Measurements from ENCODE around the gene HSPA8.
A peak's percentile ranks its signal among the peaks of the same experiment; 100 is the strongest.

Gene HSPA8

GRCh38 chr11:123047947-123048293 is 14.0 kb downstream of the HSPA8 start:
- H3K4me2 ChIP-seq (ENCODE audit: insufficient read depth, low read length, poor library complexity, severe bottlenecking): no peak overlapping the region
- no peak overlapping the region for H3K4ac ChIP-seq (ENCODE audit: low read length)
- no peaks in the 10 kb centered on the region for H3K79me1 ChIP-seq (ENCODE audit: low read depth, low read length)
- H3K4me1 ChIP-seq (ENCODE audit: control insufficient read depth in 2 of 2, insufficient read depth in 1 of 2, low read depth in 1 of 2, low read length in 2 of 2): no peaks in the 10 kb centered on the region
- no peak overlapping the region for H2BK12ac ChIP-seq (ENCODE audit: low read length)
- H3K23ac ChIP-seq (ENCODE audit: low read depth, low read length, poor library complexity): no peak overlapping the region
- H2AK5ac ChIP-seq (ENCODE audit: low read depth, low read length): no peak overlapping the region
- no peak overlapping the region for H2BK5ac ChIP-seq (ENCODE audit: low read length)
- no peaks in the 10 kb centered on the region for H3K9me3 ChIP-seq (replicated peaks in 1 of 2; ENCODE audit: control insufficient read depth in 2 of 2, insufficient read depth in 1 of 2, low read depth in 1 of 2, low read length in 2 of 2)
- H3K4me3 ChIP-seq (ENCODE audit: low read length in 2 of 2): no peak overlapping the region
- H2BK120ac ChIP-seq (ENCODE audit: low read depth, low read length): no peak overlapping the region
- peaks cover 0 to 3% (median 0%) of the 10 kb centered on the region in 3 experiments for H3K27me3 ChIP-seq (ENCODE audit: control insufficient read depth in 3 of 3, insufficient read depth in 3 of 3, low read depth in 1 of 3, low read length in 3 of 3)
- no peak for DNase-seq (ENCODE audit: low spot score)
- no peak overlapping the region for H4K91ac ChIP-seq (ENCODE audit: low read depth, low read length, poor library complexity)
- WGBS, 2 donors (ENCODE audit: extremely low coverage in 2 of 2, insufficient read length in 2 of 2, insufficient replicate concordance in 1 of 2): no CpG with 5 or more reads among the region's 3 CpGs
- no peak overlapping the region for H4K8ac ChIP-seq (ENCODE audit: low read depth, low read length)
- no peak overlapping the region for H3K18ac ChIP-seq (ENCODE audit: low read length)
- no peak overlapping the region for H2AFZ ChIP-seq (ENCODE audit: low read length)
- no peak overlapping the region for H2BK15ac ChIP-seq (ENCODE audit: low read length)
- H3K27ac ChIP-seq (replicated peaks; ENCODE audit: low read length): no peak overlapping the region
- H3K36me3 ChIP-seq (replicated peaks in 1 of 2; ENCODE audit: control insufficient read depth in 2 of 2, insufficient read depth in 2 of 2, low read length in 2 of 2): no peaks in the 10 kb centered on the region
- no peak overlapping the region for H3K14ac ChIP-seq (ENCODE audit: low read length)
- no peak overlapping the region for H3K9ac ChIP-seq (ENCODE audit: low read depth, low read length, poor library complexity)

- Histone ChIP-seq H2AFZ (ENCODE audit: low read length) (no peak overlapping the region), H3K4me1 (ENCODE audit: control insufficient read depth in 2 of 2, insufficient read depth in 1 of 2, low read depth in 1 of 2, low read length in 2 of 2) (no peaks in the 10 kb centered on the region), H3K9me3 (replicated peaks in 1 of 2; ENCODE audit: control insufficient read depth in 2 of 2, insufficient read depth in 1 of 2, low read depth in 1 of 2, low read length in 2 of 2) (no peaks in the 10 kb centered on the region), H3K4ac (ENCODE audit: low read length) (no peak overlapping the region), H2AK5ac (ENCODE audit: low read depth, low read length) (no peak overlapping the region), H2BK5ac (ENCODE audit: low read length) (no peak overlapping the region), H3K27me3 (ENCODE audit: control insufficient read depth in 3 of 3, insufficient read depth in 3 of 3, low read depth in 1 of 3, low read length in 3 of 3) (peaks cover 0 to 3% (median 0%) of the 10 kb centered on the region in 3 experiments), H3K4me3 (ENCODE audit: low read length in 2 of 2) (no peak overlapping the region), H3K14ac (ENCODE audit: low read length) (no peak overlapping the region), H4K91ac (ENCODE audit: low read depth, low read length, poor library complexity) (no peak overlapping the region), H3K18ac (ENCODE audit: low read length) (no peak overlapping the region), H3K79me1 (ENCODE audit: low read depth, low read length) (no peaks in the 10 kb centered on the region), H3K9ac (ENCODE audit: low read depth, low read length, poor library complexity) (no peak overlapping the region), H4K8ac (ENCODE audit: low read depth, low read length) (no peak overlapping the region), H3K27ac (replicated peaks; ENCODE audit: low read length) (no peak overlapping the region), H2BK15ac (ENCODE audit: low read length) (no peak overlapping the region), H2BK12ac (ENCODE audit: low read length) (no peak overlapping the region), H3K23ac (ENCODE audit: low read depth, low read length, poor library complexity) (no peak overlapping the region), H3K4me2 (ENCODE audit: insufficient read depth, low read length, poor library complexity, severe bottlenecking) (no peak overlapping the region), H2BK120ac (ENCODE audit: low read depth, low read length) (no peak overlapping the region), H3K36me3 (replicated peaks in 1 of 2; ENCODE audit: control insufficient read depth in 2 of 2, insufficient read depth in 2 of 2, low read length in 2 of 2) (no peaks in the 10 kb centered on the region)
- WGBS, 2 donors (ENCODE audit: extremely low coverage in 2 of 2, insufficient read length in 2 of 2, insufficient replicate concordance in 1 of 2): no CpG with 5 or more reads among the region's 18 CpGs
- DNase-seq (ENCODE audit: low spot score): no peak
Observed at GRCh38 chr11:123047266-123047946, 14.5 kb downstream of the HSPA8 start.

- Histone ChIP-seq H3K4ac (ENCODE audit: low read length) (no peak overlapping the region), H3K27ac (replicated peaks; ENCODE audit: low read length) (no peak overlapping the region), H3K79me1 (ENCODE audit: low read depth, low read length) (no peaks in the 10 kb centered on the region), H4K8ac (ENCODE audit: low read depth, low read length) (no peak overlapping the region), H3K9ac (ENCODE audit: low read depth, low read length, poor library complexity) (no peak overlapping the region), H3K23ac (ENCODE audit: low read depth, low read length, poor library complexity) (no peak overlapping the region), H3K4me1 (ENCODE audit: control insufficient read depth in 2 of 2, insufficient read depth in 1 of 2, low read depth in 1 of 2, low read length in 2 of 2) (no peaks in the 10 kb centered on the region), H2BK12ac (ENCODE audit: low read length) (no peak overlapping the region), H3K4me3 (ENCODE audit: low read length in 2 of 2) (no peak overlapping the region), H4K91ac (ENCODE audit: low read depth, low read length, poor library complexity) (no peak overlapping the region), H3K27me3 (ENCODE audit: control insufficient read depth in 3 of 3, insufficient read depth in 3 of 3, low read depth in 1 of 3, low read length in 3 of 3) (peaks cover 0 to 3% (median 0%) of the 10 kb centered on the region in 3 experiments), H3K18ac (ENCODE audit: low read length) (no peak overlapping the region), H3K14ac (ENCODE audit: low read length) (no peak overlapping the region), H3K9me3 (replicated peaks in 1 of 2; ENCODE audit: control insufficient read depth in 2 of 2, insufficient read depth in 1 of 2, low read depth in 1 of 2, low read length in 2 of 2) (no peaks in the 10 kb centered on the region), H2BK15ac (ENCODE audit: low read length) (no peak overlapping the region), H2BK5ac (ENCODE audit: low read length) (no peak overlapping the region), H2AK5ac (ENCODE audit: low read depth, low read length) (no peak overlapping the region), H3K36me3 (replicated peaks in 1 of 2; ENCODE audit: control insufficient read depth in 2 of 2, insufficient read depth in 2 of 2, low read length in 2 of 2) (no peaks in the 10 kb centered on the region), H2AFZ (ENCODE audit: low read length) (no peak overlapping the region), H3K4me2 (ENCODE audit: insufficient read depth, low read length, poor library complexity, severe bottlenecking) (no peak overlapping the region), H2BK120ac (ENCODE audit: low read depth, low read length) (no peak overlapping the region)
- DNase-seq (ENCODE audit: low spot score): no peak
- no CpG with 5 or more reads among the region's 5 CpGs for WGBS, 2 donors (ENCODE audit: extremely low coverage in 2 of 2, insufficient read length in 2 of 2, insufficient replicate concordance in 1 of 2)
Observed at GRCh38 chr11:123046473-123047259, 15.3 kb downstream of the HSPA8 start.

- Histone ChIP-seq H2BK120ac (ENCODE audit: low read depth, low read length) (no peak overlapping the region), H2BK12ac (ENCODE audit: low read length) (no peak overlapping the region), H3K27me3 (ENCODE audit: control insufficient read depth in 3 of 3, insufficient read depth in 3 of 3, low read depth in 1 of 3, low read length in 3 of 3) (peaks cover 0 to 3% (median 0%) of the 10 kb centered on the region in 3 experiments), H2BK15ac (ENCODE audit: low read length) (no peak overlapping the region), H3K4me1 (ENCODE audit: control insufficient read depth in 2 of 2, insufficient read depth in 1 of 2, low read depth in 1 of 2, low read length in 2 of 2) (no peaks in the 10 kb centered on the region), H2AFZ (ENCODE audit: low read length) (no peak overlapping the region), H4K8ac (ENCODE audit: low read depth, low read length) (no peak overlapping the region), H3K36me3 (replicated peaks in 1 of 2; ENCODE audit: control insufficient read depth in 2 of 2, insufficient read depth in 2 of 2, low read length in 2 of 2) (no peaks in the 10 kb centered on the region), H3K9me3 (replicated peaks in 1 of 2; ENCODE audit: control insufficient read depth in 2 of 2, insufficient read depth in 1 of 2, low read depth in 1 of 2, low read length in 2 of 2) (no peaks in the 10 kb centered on the region), H2AK5ac (ENCODE audit: low read depth, low read length) (peak overlapping the region; percentile 52), H4K91ac (ENCODE audit: low read depth, low read length, poor library complexity) (no peak overlapping the region), H3K4ac (ENCODE audit: low read length) (no peak overlapping the region), H3K23ac (ENCODE audit: low read depth, low read length, poor library complexity) (no peak overlapping the region), H3K4me2 (ENCODE audit: insufficient read depth, low read length, poor library complexity, severe bottlenecking) (no peak overlapping the region), H3K27ac (replicated peaks; ENCODE audit: low read length) (no peak overlapping the region), H3K18ac (ENCODE audit: low read length) (no peak overlapping the region), H2BK5ac (ENCODE audit: low read length) (no peak overlapping the region), H3K4me3 (ENCODE audit: low read length in 2 of 2) (no peak overlapping the region), H3K14ac (ENCODE audit: low read length) (no peak overlapping the region), H3K9ac (ENCODE audit: low read depth, low read length, poor library complexity) (no peak overlapping the region), H3K79me1 (ENCODE audit: low read depth, low read length) (no peaks in the 10 kb centered on the region)
- no peak for DNase-seq (ENCODE audit: low spot score)
- WGBS, 2 donors (ENCODE audit: extremely low coverage in 2 of 2, insufficient read length in 2 of 2, insufficient replicate concordance in 1 of 2): no CpG with 5 or more reads among the region's 1 CpG
Observed at GRCh38 chr11:123045101-123045500, 16.8 kb downstream of the HSPA8 start.
